Measurements from ENCODE around the gene MLX. TPM values are rescaled to one million over a fixed set of nuclear protein-coding genes. Genes with fewer than 3 reads are reported as not detected.
A peak's percentile ranks its signal among the peaks of the same experiment; 100 is the strongest.

MLX gene
- total and polyA plus RNA-seq, 2 experiments from 2014 or later = 22.4 to 37.1 TPM

- no peak for TF ChIP-seq CTCF (IDR thresholded peaks at IDR 0.05; ENCODE audit: low read depth, low read length)
- peak overlapping the region; percentile 65 for H3K27ac ChIP-seq
- no peak overlapping the region for H3K4me3 ChIP-seq
- DNase-seq (ENCODE audit: low read depth in 1 of 2, low spot score in 1 of 2) = no peak
- no peaks in the 10 kb centered on the region for H3K9me3 ChIP-seq (ENCODE audit: low read depth)
- no peaks in the 10 kb centered on the region for H3K36me3 ChIP-seq
- H3K4me1 ChIP-seq (ENCODE audit: low read depth) = peaks cover 34% of the 10 kb centered on the region
- no peaks in the 10 kb centered on the region for H3K27me3 ChIP-seq
Measured at GRCh38 chr17:42522798-42523278, 44.1 kb upstream of the MLX start.

- no peak for DNase-seq (ENCODE audit: low read depth in 1 of 2, low spot score in 1 of 2)
- no peaks in the 10 kb centered on the region for H3K27me3 ChIP-seq
- H3K4me3 ChIP-seq = no peak overlapping the region
- H3K27ac ChIP-seq = no peak overlapping the region
- H3K4me1 ChIP-seq (ENCODE audit: low read depth) = peaks cover 15% of the 10 kb centered on the region
- no peaks in the 10 kb centered on the region for H3K36me3 ChIP-seq
- TF ChIP-seq CTCF (IDR thresholded peaks at IDR 0.05; ENCODE audit: low read depth, low read length) = no peak
- H3K9me3 ChIP-seq (ENCODE audit: low read depth) = no peaks in the 10 kb centered on the region
Measured at GRCh38 chr17:42525221-42525620, 41.7 kb upstream of the MLX start.

GRCh38 chr17:42526031-42526444, 40.9 kb upstream of the MLX start:
- no peaks in the 10 kb centered on the region for H3K27me3 ChIP-seq
- no peaks in the 10 kb centered on the region for H3K36me3 ChIP-seq
- no peak overlapping the region for H3K27ac ChIP-seq
- DNase-seq (ENCODE audit: low read depth in 1 of 2, low spot score in 1 of 2) = peak in 1 of 2 donors; percentile 58
- peaks cover 8% of the 10 kb centered on the region for H3K4me1 ChIP-seq (ENCODE audit: low read depth)
- no peak for TF ChIP-seq CTCF (IDR thresholded peaks at IDR 0.05; ENCODE audit: low read depth, low read length)
- H3K4me3 ChIP-seq = no peak overlapping the region
- H3K9me3 ChIP-seq (ENCODE audit: low read depth) = no peaks in the 10 kb centered on the region

- Histone ChIP-seq H3K4me1 (ENCODE audit: low read depth) (peaks cover 5% of the 10 kb centered on the region), H3K27ac (no peak overlapping the region), H3K36me3 (no peaks in the 10 kb centered on the region), H3K4me3 (no peak overlapping the region), H3K9me3 (ENCODE audit: low read depth) (no peaks in the 10 kb centered on the region), H3K27me3 (no peaks in the 10 kb centered on the region)
- TF ChIP-seq CTCF (IDR thresholded peaks at IDR 0.05; ENCODE audit: low read depth, low read length) = no peak
- no peak for DNase-seq (ENCODE audit: low read depth in 1 of 2, low spot score in 1 of 2)
Measured at GRCh38 chr17:42527932-42528331, 39.0 kb upstream of the MLX start.

GRCh38 chr17:42529061-42529460, 37.8 kb upstream of the MLX start:
- Histone ChIP-seq H3K27me3 (no peaks in the 10 kb centered on the region), H3K4me1 (ENCODE audit: low read depth) (no peaks in the 10 kb centered on the region), H3K9me3 (ENCODE audit: low read depth) (no peaks in the 10 kb centered on the region), H3K27ac (no peak overlapping the region), H3K4me3 (no peak overlapping the region), H3K36me3 (no peaks in the 10 kb centered on the region)
- no peak for TF ChIP-seq CTCF (IDR thresholded peaks at IDR 0.05; ENCODE audit: low read depth, low read length)
- DNase-seq (ENCODE audit: low read depth in 1 of 2, low spot score in 1 of 2) = no peak

Data from cardiac muscle cell (in vitro differentiated cells and primary cell).